H1 (cell line): ENCODE results near the gene JMJD1C. TPM values are rescaled to one million over a fixed set of nuclear protein-coding genes. Genes with fewer than 3 reads are reported as not detected.
A peak's percentile ranks its signal among the peaks of the same experiment; 100 is the strongest.

Experiments used
- CTCF ChIA-PET: fragments of 300-600 bp; sonication (Branson Sonifier 250); formaldehyde crosslinking; loops from one replicate; lab custom pipeline; 2021; ENCODE audit not compliant: partially characterized antibody; lab: Charles Lee
- POLR2A ChIA-PET: fragments of 300-600 bp; sonication (Branson Sonifier 250); formaldehyde crosslinking; loops from one replicate; lab custom pipeline; 2021; ENCODE audit warnings: inconsistent platforms; ENCODE audit not compliant: partially characterized antibody; lab: Charles Lee
- DNase-seq, 2 experiments: peaks; one replicate each; pipeline versions ENCODE4 v3.0.0 to v3.0.0-alpha.2; 2010 to 2022; ENCODE audit warnings: low spot score in 2 of 2, low read depth in 1 of 2, mixed read lengths in 1 of 2
- FAIRE-seq: peaks from 2 replicates; lab custom pipeline; 2011; peaks lifted over from hg19 to GRCh38; lab: Jason Lieb, UNC
- H2AFZ ChIP-seq: 2 replicates; pipeline ENCODE4 v1.8.1; 2012; ENCODE audit warnings: low read length, inconsistent platforms
- H2AK5ac ChIP-seq: 2 replicates; pipeline ENCODE4 v1.6.1; 2013; ENCODE audit warnings: low read depth, low read length
- H2BK120ac ChIP-seq: replicated peaks from 2 replicates; pipeline ENCODE3; 2013; ENCODE audit warnings: low read depth, low read length, inconsistent platforms
- H2BK12ac ChIP-seq: 2 replicates; pipeline ENCODE4 v1.6.1; 2013; ENCODE audit warnings: low read depth, low read length
- H2BK15ac ChIP-seq: 2 replicates; pipeline ENCODE4 v1.6.1; 2013; ENCODE audit warnings: low read length
- H2BK20ac ChIP-seq: 2 replicates; pipeline ENCODE4 v1.6.1; 2013; ENCODE audit warnings: low read length
- H2BK5ac ChIP-seq: 2 replicates; pipeline ENCODE4 v1.6.1; 2013; ENCODE audit warnings: low read depth, low read length
- H3K14ac ChIP-seq: 2 replicates; pipeline ENCODE4 v1.6.1; 2013; ENCODE audit warnings: inconsistent platforms; ENCODE audit not compliant: insufficient read length
- H3K18ac ChIP-seq: 2 replicates; pipeline ENCODE4 v1.6.1; 2013; ENCODE audit warnings: low read length; ENCODE audit errors: extremely low read depth
- H3K23ac ChIP-seq: 2 replicates; pipeline ENCODE4 v1.6.1; 2013; ENCODE audit warnings: inconsistent platforms; ENCODE audit not compliant: insufficient read length
- H3K23me2 ChIP-seq: 2 replicates; pipeline ENCODE4 v1.6.1; 2013; ENCODE audit warnings: low read depth, low read length
- H3K27ac ChIP-seq: 2 replicates; pipeline ENCODE4 v1.6.1; 2011; ENCODE audit warnings: low read depth, low read length, inconsistent platforms
- H3K27me3 ChIP-seq, 4 experiments: replicated peaks in 1 of 4; 1 replicate in 1 of 4; 2 replicates in 3 of 4; pipeline versions ENCODE4 v1.6.1 to v1.8.1; 2011 to 2013; ENCODE audit warnings: low read length in 3 of 4, mild to moderate bottlenecking in 3 of 4, inconsistent platforms in 2 of 4, mixed read lengths in 2 of 4, moderate library complexity in 1 of 4; ENCODE audit not compliant: control insufficient read depth in 3 of 4, insufficient read depth in 3 of 4; ENCODE audit errors: extremely low read depth in 1 of 4
- H3K36me3 ChIP-seq, 4 experiments: 2 replicates each; pipeline versions ENCODE4 v1.6.1 to v1.8.1; 2011 to 2013; ENCODE audit warnings: mild to moderate bottlenecking in 4 of 4, low read length in 3 of 4, moderate library complexity in 2 of 4, control low read depth in 1 of 4, inconsistent platforms in 1 of 4; ENCODE audit not compliant: insufficient read depth in 4 of 4, control insufficient read depth in 2 of 4
- H3K4ac ChIP-seq: replicated peaks from 2 replicates; pipeline ENCODE3; 2013; ENCODE audit warnings: low read length, low read depth, mixed read lengths, inconsistent platforms; ENCODE audit not compliant: insufficient read length
- H3K4me1 ChIP-seq, 4 experiments: replicated peaks in 1 of 4; 1 replicate in 1 of 4; 2 replicates in 3 of 4; pipeline versions ENCODE4 v1.6.1 to v1.8.1; 2011 to 2013; ENCODE audit warnings: low read length in 3 of 4, inconsistent platforms in 2 of 4, mixed read lengths in 1 of 4; ENCODE audit not compliant: insufficient read depth in 4 of 4, control insufficient read depth in 3 of 4
- H3K4me2 ChIP-seq, 2 experiments: 2 replicates each; pipeline versions ENCODE4 v1.6.1 to v1.8.1; 2011 to 2013; ENCODE audit warnings: low read depth in 2 of 2, low read length in 2 of 2, control low read depth in 1 of 2, inconsistent platforms in 1 of 2, mild to moderate bottlenecking in 1 of 2; ENCODE audit not compliant: insufficient read depth in 1 of 2
- H3K4me3 ChIP-seq, 4 experiments: fragments of 200-600, 300-600 bp in 1 of 4; sonication (generic), shearing (Covaris generic), sonication (Bioruptor Twin) in 1 of 4; 2 replicates each; pipeline versions ENCODE4 v1.5.1 to v1.8.1; 2011 to 2016; ENCODE audit warnings: low read length in 4 of 4, low read depth in 3 of 4, control low read depth in 2 of 4, inconsistent platforms in 2 of 4, mild to moderate bottlenecking in 2 of 4, mixed read lengths in 1 of 4, moderate library complexity in 1 of 4; ENCODE audit not compliant: insufficient read depth in 2 of 4; ENCODE audit errors: extremely low read depth in 1 of 4
- H3K56ac ChIP-seq: replicated peaks from 2 replicates; pipeline ENCODE3; 2013; ENCODE audit warnings: low read depth, mild to moderate bottlenecking, mixed read lengths, low read length, inconsistent platforms; ENCODE audit not compliant: insufficient read length
- H3K79me1 ChIP-seq: 2 replicates; pipeline ENCODE4 v1.6.1; 2013; ENCODE audit warnings: low read depth, low read length, control low read depth
- H3K79me2 ChIP-seq, 2 experiments: 2 replicates each; pipeline versions ENCODE4 v1.6.1 to v1.8.1; 2012 to 2013; ENCODE audit warnings: low read length in 2 of 2, mild to moderate bottlenecking in 2 of 2, inconsistent platforms in 1 of 2; ENCODE audit not compliant: insufficient read depth in 2 of 2, control insufficient read depth in 1 of 2
- H3K9ac ChIP-seq, 4 experiments: replicated peaks in 1 of 4; 1 replicate in 1 of 4; 2 replicates in 3 of 4; pipeline versions ENCODE4 v1.6.1 to v1.8.1; 2011 to 2013; ENCODE audit warnings: low read depth in 3 of 4, low read length in 3 of 4, control low read depth in 2 of 4, mild to moderate bottlenecking in 2 of 4, moderate library complexity in 2 of 4, inconsistent platforms in 1 of 4; ENCODE audit errors: extremely low read depth in 1 of 4
- H3K9me3 ChIP-seq, 2 experiments: 2 replicates each; pipeline versions ENCODE4 v1.6.1 to v1.8.1; 2012 to 2013; ENCODE audit warnings: mild to moderate bottlenecking in 2 of 2, moderate library complexity in 2 of 2, control low read depth in 1 of 2, inconsistent platforms in 1 of 2, low read depth in 1 of 2, low read length in 1 of 2, mixed read lengths in 1 of 2; ENCODE audit not compliant: insufficient read depth in 2 of 2
- H4K20me1 ChIP-seq, 2 experiments: replicated peaks in 1 of 2; 2 replicates each; pipeline versions ENCODE3 to v1.8.1; 2011 to 2013; ENCODE audit warnings: inconsistent platforms in 2 of 2, low read length in 2 of 2, mild to moderate bottlenecking in 1 of 2; ENCODE audit not compliant: insufficient read depth in 2 of 2, control insufficient read depth in 1 of 2
- H4K5ac ChIP-seq: 2 replicates; pipeline ENCODE4 v1.6.1; 2013; ENCODE audit warnings: low read length, low read depth, mixed read lengths, inconsistent platforms; ENCODE audit not compliant: insufficient read length
- H4K8ac ChIP-seq: 2 replicates; pipeline ENCODE4 v1.8.0; 2013; ENCODE audit warnings: mild to moderate bottlenecking, moderate library complexity, low read length, inconsistent platforms; ENCODE audit not compliant: insufficient read depth; ENCODE audit errors: extremely low read depth
- H4K91ac ChIP-seq: replicated peaks from 2 replicates; pipeline ENCODE3; 2013; ENCODE audit warnings: low read length, mixed read lengths, inconsistent platforms; ENCODE audit not compliant: insufficient read length
- CHD1 ChIP-seq: IDR thresholded peaks from 2 replicates; pipeline ENCODE4 v1.6.1; 2012; ENCODE audit warnings: low read depth, low read length, improper control_type of control experiment
- EGR1 ChIP-seq: IDR thresholded peaks from 2 replicates; pipeline ENCODE4 v1.6.1; 2011; ENCODE audit warnings: low read depth, low read length, borderline replicate concordance
- HDAC2 ChIP-seq, 2 experiments: fragments of 300-600 bp in 1 of 2; sonication (generic) in 1 of 2; IDR thresholded peaks; 2 replicates each; pipeline ENCODE4 v1.6.1; 2011 to 2012; ENCODE audit warnings: low read depth in 2 of 2, low read length in 2 of 2, mild to moderate bottlenecking in 2 of 2, moderate library complexity in 2 of 2, borderline replicate concordance in 1 of 2, inconsistent platforms in 1 of 2
- JUND ChIP-seq: IDR thresholded peaks from 2 replicates; pipeline ENCODE4 v1.6.1; 2011; ENCODE audit warnings: mild to moderate bottlenecking, improper control_type of control experiment, low read length
- SRF ChIP-seq: IDR thresholded peaks from 2 replicates; pipeline ENCODE4 v1.6.1; 2011; ENCODE audit warnings: mild to moderate bottlenecking, low read depth, low read length, moderate library complexity
- TAF7 ChIP-seq: optimal IDR thresholded peaks from 2 replicates; pipeline ENCODE3; 2011; ENCODE audit warnings: low read depth, mild to moderate bottlenecking, inconsistent platforms, low read length, moderate library complexity, borderline replicate concordance
- WGBS, 2 experiments: shearing (Covaris generic) in 1 of 2; methylation state at CpG; one replicate each; pipeline versions ENCODE4 v1.1.6 to v1.1.7; 2013 to 2015; ENCODE audit warnings: low lambda C conversion rate in 2 of 2, mixed read lengths in 2 of 2, inconsistent platforms in 1 of 2, low coverage in 1 of 2, missing lambda C conversion rate in 1 of 2; ENCODE audit not compliant: insufficient replicate concordance in 2 of 2, insufficient coverage in 1 of 2, insufficient read length in 1 of 2; ENCODE audit errors: extremely low coverage in 1 of 2, missing lambda C conversion rate in 1 of 2; 5-methylcytosine and 5-hydroxymethylcytosine counted together
- polyA plus RNA-seq, 7 experiments: library from polyadenylated mRNA; depleted of rRNA in 3 of 7; stranded (reverse) in 5 of 7; unstranded in 2 of 7; fragments of >200 nt in 5 of 7; fragments of 200-250 nt in 2 of 7; gene quantifications; 1 replicate in 5 of 7; 2 replicates in 1 of 7; 4 replicates in 1 of 7; pipeline versions ENCODE4 v1.2.1 to v1.2.3, GENCODE V29; 2011 to 2013; ENCODE audit warnings: missing spikeins in 2 of 7, mixed read lengths in 2 of 7
- total RNA-seq: library from RNA; stranded (reverse); fragmentation: NEBNext Ultra II Directional; extraction: Animal tissue kit (Norgen Biotek cat#: 25700); gene quantifications from 2 replicates; pipeline ENCODE4 v1.2.1, GENCODE V29; 2021

Gene JMJD1C
- total and polyA plus RNA-seq, 2 of the 8 experiments (the other 6 are each of a cell fraction or from before 2014, with no cell fraction given), result 54.5 to 210 TPM

GRCh38 chr10:63434866-63435854, 30.6 kb downstream of the JMJD1C start:
- peak overlapping the region; percentile 28; the same call in 1 of the 2 replicates for H2BK12ac ChIP-seq
- no peak overlapping the region for H2BK20ac ChIP-seq
- peaks cover 0 to 2% of the 10 kb centered on the region in 2 experiments for H4K20me1 ChIP-seq
- H3K36me3 ChIP-seq, result no peaks in the 10 kb centered on the region
- H3K9me3 ChIP-seq, result no peaks in the 10 kb centered on the region
- peaks cover 4 to 94% of the 10 kb centered on the region in 2 experiments; a peak in 3 of 4 replicates for H3K79me2 ChIP-seq
- no peak overlapping the region for H3K14ac ChIP-seq
- H2BK5ac ChIP-seq, result 0 out of 2 replicates have a peak overlapping the region, but pooled peaks have one; percentile 20
- H4K8ac ChIP-seq, result no peak overlapping the region
- no peak overlapping the region for H2AFZ ChIP-seq
- no peak overlapping the region for H2BK15ac ChIP-seq
- H3K4ac ChIP-seq, result no peak overlapping the region
- POLR2A ChIA-PET, result interaction anchor here (1.0 to 1.9 kb wide), 2 partner anchors 166 to 195 kb away, joined by 4 to 6 read pairs; no protein-coding TSS in a partner anchor
- 0 out of 2 replicates have a peak, but pooled peaks cover 3% of the 10 kb centered on the region for H3K79me1 ChIP-seq
- H3K27me3 ChIP-seq, result no peaks in the 10 kb centered on the region
- CTCF ChIA-PET, result interaction anchor here (0.6 to 1.0 kb wide), 2 partner anchors 18 to 247 kb away, joined by 3 read pairs; no protein-coding TSS in a partner anchor
- H3K56ac ChIP-seq, result no peak overlapping the region
- H4K91ac ChIP-seq, result no peak overlapping the region
- no peak overlapping the region for H4K5ac ChIP-seq
- H3K4me1 ChIP-seq, result peaks cover 0 to 22% (median 12%) of the 10 kb centered on the region in 4 experiments; a peak in 4 of 7 replicates
- no peak overlapping the region for H2AK5ac ChIP-seq
- H3K4me2 ChIP-seq, result no peak overlapping the region
- H3K18ac ChIP-seq, result no peak overlapping the region
- H3K23me2 ChIP-seq, result no peaks in the 10 kb centered on the region
- no peak overlapping the region for H2BK120ac ChIP-seq
- DNase-seq, result no peak
- no peak overlapping the region for H3K9ac ChIP-seq
- H3K4me3 ChIP-seq, result no peak overlapping the region
- WGBS, 2 experiments, result 83% methylated on average over 13 of the region's 13 CpGs; no CpG with 5 or more reads in 1 of the 2 experiments
- FAIRE-seq, result no peak
- H3K27ac ChIP-seq, result no peak overlapping the region
- H3K23ac ChIP-seq, result no peak overlapping the region
- TF ChIP-seq CHD1 (no peak), SRF (no peak), TAF7 (no peak), JUND (no peak), EGR1 (no peak), HDAC2 (IDR thresholded peaks at IDR 0.05; ENCODE audit: borderline replicate concordance in 1 of 2, low read depth in 2 of 2, low read length in 2 of 2) (no peak)
